SK-N-SH treated with all-trans-retinoic acid at 6 μM for 48 hours (cell line): ENCODE measurements around the gene MAOA.

Source experiments
- ATAC-seq: fragments of 200-7000 bp; cut with Tn5 transposase; 3 replicates; pipeline ENCODE4 v1.9.1; 2020; ENCODE audit warnings: mild to moderate bottlenecking, moderate library complexity
- CREB5 ChIP-seq: fragments of 250-450 bp; sonication (Bioruptor Pico); IDR thresholded peaks from 2 replicates; pipeline ENCODE4 v1.5.1; 2020; ENCODE audit warnings: low read depth, mild to moderate bottlenecking, moderate library complexity
- CSDC2 ChIP-seq: fragments of 250-450 bp; sonication (Bioruptor Pico); IDR thresholded peaks from 2 replicates; pipeline ENCODE4 v1.5.0; 2020; ENCODE audit warnings: mild to moderate bottlenecking, moderate library complexity
- CSRNP3 ChIP-seq: fragments of 250-450 bp; sonication (Bioruptor Pico); IDR thresholded peaks from 2 replicates; pipeline ENCODE4 v1.5.1; 2021; ENCODE audit warnings: mild to moderate bottlenecking, moderate library complexity
- GLIS3 ChIP-seq: fragments of 250-450 bp; sonication (Bioruptor Pico); IDR thresholded peaks from 2 replicates; pipeline ENCODE4 v1.5.0; 2020; ENCODE audit warnings: mild to moderate bottlenecking, moderate library complexity
- ISL1 ChIP-seq: fragments of 250-450 bp; sonication (Bioruptor Pico); IDR thresholded peaks from 2 replicates; pipeline ENCODE4 v2.1.2; 2022; ENCODE audit warnings: mild to moderate bottlenecking, moderate library complexity
- PATZ1 ChIP-seq: fragments of 250-450 bp; sonication (Bioruptor Pico); IDR thresholded peaks from 2 replicates; pipeline ENCODE4 v1.8.0; 2020; ENCODE audit warnings: mild to moderate bottlenecking, moderate library complexity, borderline replicate concordance
- POU6F1 ChIP-seq: fragments of 250-450 bp; sonication (Bioruptor Pico); IDR thresholded peaks from 2 replicates; pipeline ENCODE4 v1.8.0; 2021; ENCODE audit warnings: low read depth, mild to moderate bottlenecking, moderate library complexity, borderline replicate concordance
- PPARA ChIP-seq: fragments of 250-450 bp; sonication (Bioruptor Pico); IDR thresholded peaks from 2 replicates; pipeline ENCODE4 v1.5.0; 2020; ENCODE audit warnings: mild to moderate bottlenecking, borderline replicate concordance
- RARB ChIP-seq: fragments of 250-450 bp; sonication (Bioruptor Pico); IDR thresholded peaks from 2 replicates; pipeline ENCODE4 v1.8.0; 2021; ENCODE audit warnings: mild to moderate bottlenecking, moderate library complexity
- TCF4 ChIP-seq: fragments of 250-450 bp; sonication (Bioruptor Pico); IDR thresholded peaks from 2 replicates; pipeline ENCODE4 v1.8.0; 2021; ENCODE audit warnings: mild to moderate bottlenecking, moderate library complexity, borderline replicate concordance
- TOX ChIP-seq: fragments of 250-450 bp; sonication (Bioruptor Pico); IDR thresholded peaks from 2 replicates; pipeline ENCODE4 v1.8.0; 2021; ENCODE audit warnings: mild to moderate bottlenecking, moderate library complexity, borderline replicate concordance
- TSHZ2 ChIP-seq: fragments of 250-450 bp; sonication (Bioruptor Pico); IDR thresholded peaks from 2 replicates; pipeline ENCODE4 v1.5.0; 2020; ENCODE audit warnings: mild to moderate bottlenecking, moderate library complexity
- ZC3H10 ChIP-seq: fragments of 250-450 bp; sonication (Bioruptor Pico); IDR thresholded peaks from 2 replicates; pipeline ENCODE4 v1.5.1; 2021; ENCODE audit warnings: mild to moderate bottlenecking, moderate library complexity
- ZFP30 ChIP-seq: fragments of 450-650 bp; formaldehyde crosslinking; IDR thresholded peaks from 2 replicates; pipeline ENCODE4 v1.5.0; 2022; ENCODE audit warnings: mild to moderate bottlenecking, moderate library complexity
- ZNF70 ChIP-seq: fragments of 450-650 bp; formaldehyde crosslinking; IDR thresholded peaks from 2 replicates; pipeline ENCODE4 v1.5.0; 2020; ENCODE audit warnings: mild to moderate bottlenecking, moderate library complexity
- ZNF8 ChIP-seq: fragments of 450-650 bp; formaldehyde crosslinking; IDR thresholded peaks from 2 replicates; pipeline ENCODE4 v1.5.0; 2020; ENCODE audit warnings: mild to moderate bottlenecking, moderate library complexity

MAOA gene

GRCh38 chrX:43735957-43736356, 79.9 kb downstream of the MAOA start:
- ATAC-seq = no peak
- TF ChIP-seq PPARA (CRISPR knock-in tag) (no peak), CSRNP3 (CRISPR knock-in tag) (no peak), RARB (CRISPR knock-in tag) (no peak), ZNF70 (CRISPR knock-in tag) (no peak), CREB5 (CRISPR knock-in tag) (no peak)

GRCh38 chrX:43741843-43742573, 85.9 kb downstream of the MAOA start:
- TF ChIP-seq TSHZ2 (CRISPR knock-in tag) = no peak
- no peak for TF ChIP-seq CSDC2 (CRISPR knock-in tag)
- no peak for TF ChIP-seq ZNF8
- TF ChIP-seq PPARA (CRISPR knock-in tag) = no peak
- TF ChIP-seq ZFP30 (CRISPR knock-in tag) = no peak
- no peak for TF ChIP-seq CSRNP3 (CRISPR knock-in tag)
- no peak for TF ChIP-seq ZNF70 (CRISPR knock-in tag)

GRCh38 chrX:43743100-43743822, 87.2 kb downstream of the MAOA start:
- TF ChIP-seq RARB (CRISPR knock-in tag) (no peak), ZC3H10 (no peak)
- no peak for ATAC-seq

More at GRCh38 chrX:43741843-43742573, 85.9 kb downstream of the MAOA start:
- no peak for ATAC-seq

GRCh38 chrX:43744284-43744683, 88.2 kb downstream of the MAOA start:
- TF ChIP-seq TCF4 (CRISPR knock-in tag) (no peak), POU6F1 (CRISPR knock-in tag) (no peak), ZNF8 (no peak), GLIS3 (CRISPR knock-in tag) (no peak)
- no peak for ATAC-seq

GRCh38 chrX:43745938-43746721, 90.0 kb downstream of the MAOA start:
- no peak for ATAC-seq
- no peak for TF ChIP-seq CSRNP3 (CRISPR knock-in tag)
- no peak for TF ChIP-seq CSDC2 (CRISPR knock-in tag)
- no peak for TF ChIP-seq CREB5 (CRISPR knock-in tag)
- no peak for TF ChIP-seq TOX (CRISPR knock-in tag)
- no peak for TF ChIP-seq PATZ1 (CRISPR knock-in tag)
- no peak for TF ChIP-seq ISL1 (CRISPR knock-in tag)
- TF ChIP-seq PPARA (CRISPR knock-in tag) = no peak
